Chondrocyte (in vitro differentiated cells): ENCODE results near the gene CMKLR1. TPM values are rescaled to one million over a fixed set of nuclear protein-coding genes. Genes with fewer than 3 reads are reported as not detected.

Experiments used
- DNase-seq: peaks from one replicate; pipeline ENCODE4 v3.0.0; 2021; ENCODE audit warnings: mixed read lengths, low spot score
- H3K27ac Mint-ChIP-seq: one replicate; pipeline ENCODE4 v1.8.0; 2021; ENCODE audit warnings: mild to moderate bottlenecking, moderate library complexity, mixed read lengths; ENCODE audit not compliant: unreplicated experiment
- H3K27me3 Mint-ChIP-seq: 2 replicates; pipeline ENCODE4 v1.8.0; 2021; ENCODE audit warnings: low read depth, mixed read lengths
- H3K36me3 Mint-ChIP-seq: 2 replicates; pipeline ENCODE4 v1.8.0; 2021; ENCODE audit warnings: low read depth, mixed read lengths
- H3K4me1 Mint-ChIP-seq: 2 replicates; pipeline ENCODE4 v1.8.0; 2021; ENCODE audit warnings: low read depth, mild to moderate bottlenecking, mixed read lengths
- H3K4me3 Mint-ChIP-seq: one replicate; pipeline ENCODE4 v1.8.0; 2021; ENCODE audit warnings: mild to moderate bottlenecking, moderate library complexity, mixed read lengths; ENCODE audit not compliant: unreplicated experiment
- H3K9me3 Mint-ChIP-seq: 2 replicates; pipeline ENCODE4 v1.8.0; 2021; ENCODE audit warnings: low read depth, mixed read lengths
- total RNA-seq: library from RNA; stranded (reverse); gene quantifications from 3 replicates; pipeline ENCODE4 v1.2.1, GENCODE V29; 2021
- TF ChIP-seq, protein P1 (sequence below): fragments of 200-600 bp; sonication (generic); IDR thresholded peaks from 2 replicates; pipeline ENCODE4 v1.5.0; 2021; ENCODE audit warnings: antibody characterized with exemption, mild to moderate bottlenecking, moderate library complexity

The CMKLR1 gene
- total RNA-seq, 1 donor from 2014 or later, result 31.2 TPM

GRCh38 chr12:108381787-108382436 is 42.8 kb upstream of the CMKLR1 start:
- DNase-seq, result no peak
- peaks cover 14% of the 10 kb centered on the region for H3K27me3 Mint-ChIP-seq
- no peaks in the 10 kb centered on the region for H3K4me1 Mint-ChIP-seq
- H3K9me3 Mint-ChIP-seq, result peaks cover 16% of the 10 kb centered on the region
- H3K4me3 Mint-ChIP-seq, result no peak overlapping the region
- TF ChIP-seq, protein P1, sequence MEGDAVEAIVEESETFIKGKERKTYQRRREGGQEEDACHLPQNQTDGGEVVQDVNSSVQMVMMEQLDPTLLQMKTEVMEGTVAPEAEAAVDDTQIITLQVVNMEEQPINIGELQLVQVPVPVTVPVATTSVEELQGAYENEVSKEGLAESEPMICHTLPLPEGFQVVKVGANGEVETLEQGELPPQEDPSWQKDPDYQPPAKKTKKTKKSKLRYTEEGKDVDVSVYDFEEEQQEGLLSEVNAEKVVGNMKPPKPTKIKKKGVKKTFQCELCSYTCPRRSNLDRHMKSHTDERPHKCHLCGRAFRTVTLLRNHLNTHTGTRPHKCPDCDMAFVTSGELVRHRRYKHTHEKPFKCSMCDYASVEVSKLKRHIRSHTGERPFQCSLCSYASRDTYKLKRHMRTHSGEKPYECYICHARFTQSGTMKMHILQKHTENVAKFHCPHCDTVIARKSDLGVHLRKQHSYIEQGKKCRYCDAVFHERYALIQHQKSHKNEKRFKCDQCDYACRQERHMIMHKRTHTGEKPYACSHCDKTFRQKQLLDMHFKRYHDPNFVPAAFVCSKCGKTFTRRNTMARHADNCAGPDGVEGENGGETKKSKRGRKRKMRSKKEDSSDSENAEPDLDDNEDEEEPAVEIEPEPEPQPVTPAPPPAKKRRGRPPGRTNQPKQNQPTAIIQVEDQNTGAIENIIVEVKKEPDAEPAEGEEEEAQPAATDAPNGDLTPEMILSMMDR, result no peak
- H3K36me3 Mint-ChIP-seq, result peaks cover 2% of the 10 kb centered on the region
- no peak overlapping the region for H3K27ac Mint-ChIP-seq

DNA sequence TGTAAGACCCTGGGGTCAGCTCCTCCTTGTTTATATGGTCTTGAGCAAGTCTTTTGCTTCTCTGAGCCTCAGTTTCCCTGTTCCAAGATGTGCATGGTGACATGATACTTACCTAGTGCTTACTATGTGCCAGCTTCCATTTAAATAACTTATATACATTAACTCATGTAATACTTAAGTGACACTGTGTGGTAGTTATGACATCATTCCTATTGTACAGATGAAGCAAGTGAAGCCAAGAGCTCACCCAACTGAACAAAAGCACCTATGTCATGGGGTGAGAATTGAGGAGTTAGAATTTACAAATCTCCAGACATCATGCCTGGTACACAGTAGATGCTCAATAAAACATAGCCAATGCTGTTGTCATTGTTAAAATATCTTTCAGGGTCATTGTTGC is 41.3 kb upstream of the CMKLR1 start:
- peaks cover 2% of the 10 kb centered on the region for H3K36me3 Mint-ChIP-seq
- H3K9me3 Mint-ChIP-seq, result peaks cover 22% of the 10 kb centered on the region
- peaks cover 12% of the 10 kb centered on the region for H3K27me3 Mint-ChIP-seq
- H3K4me1 Mint-ChIP-seq, result peaks cover under 1% of the 10 kb centered on the region
- no peak for DNase-seq
- no peak overlapping the region for H3K27ac Mint-ChIP-seq
- TF ChIP-seq, protein P1, result no peak
- H3K4me3 Mint-ChIP-seq, result no peak overlapping the region

DNA sequence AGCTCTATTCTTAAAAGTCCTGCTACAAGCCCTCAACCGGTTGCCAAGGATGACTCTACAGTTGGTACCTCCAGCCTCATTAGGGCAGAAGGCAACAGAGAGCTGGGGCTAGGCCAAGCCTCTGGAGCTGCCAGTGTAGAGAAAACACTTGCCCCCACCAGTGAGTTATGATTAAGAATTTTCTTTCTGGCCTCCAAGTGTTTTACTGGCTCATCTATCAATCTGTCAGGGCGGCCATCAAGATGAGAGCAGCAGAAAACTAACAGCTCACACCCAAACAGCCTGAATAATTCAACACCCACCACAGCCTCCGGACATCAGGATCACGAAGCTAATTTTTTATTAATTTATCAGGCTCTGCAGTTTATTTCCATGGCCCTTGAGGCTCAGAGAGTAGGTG is 40.7 kb upstream of the CMKLR1 start:
- Mint-ChIP-seq H3K36me3 (peaks cover 2% of the 10 kb centered on the region), H3K27ac (no peak overlapping the region), H3K4me3 (no peak overlapping the region), H3K27me3 (peaks cover 12% of the 10 kb centered on the region), H3K4me1 (peaks cover 6% of the 10 kb centered on the region), H3K9me3 (peaks cover 19% of the 10 kb centered on the region)
- TF ChIP-seq, protein P1, result no peak
- no peak for DNase-seq

- H3K36me3 Mint-ChIP-seq, result peaks cover 2% of the 10 kb centered on the region
- H3K27ac Mint-ChIP-seq, result no peak overlapping the region
- peaks cover 10% of the 10 kb centered on the region for H3K4me1 Mint-ChIP-seq
- no peak overlapping the region for H3K4me3 Mint-ChIP-seq
- peaks cover 21% of the 10 kb centered on the region for H3K9me3 Mint-ChIP-seq
- H3K27me3 Mint-ChIP-seq, result peaks cover 12% of the 10 kb centered on the region
- no peak for DNase-seq
- TF ChIP-seq, protein P1, result no peak
These were observed 39.8 kb upstream of the CMKLR1 start for GRCh38 chr12:108378926-108379325.

- Mint-ChIP-seq H3K4me1 (peaks cover 14% of the 10 kb centered on the region), H3K27me3 (peaks cover 4% of the 10 kb centered on the region), H3K9me3 (peaks cover 27% of the 10 kb centered on the region), H3K36me3 (peaks cover 4% of the 10 kb centered on the region), H3K27ac (no peak overlapping the region), H3K4me3 (no peak overlapping the region)
- no peak for DNase-seq
- TF ChIP-seq, protein P1, result no peak
These were observed 38.1 kb upstream of the CMKLR1 start for GRCh38 chr12:108377260-108377659.
